HUES48 (cell line): ENCODE measurements around the gene GOLGA6L2.
"Not testable (repeated sequence)": the region's sequence is repeated elsewhere in the genome, so short reads cannot be mapped to it uniquely, and the experiment has no call there.

Experiments used
- H3K27ac ChIP-seq: one replicate; pipeline ENCODE4 v1.7.0; 2013; ENCODE audit warnings: low read depth, low read length, inconsistent platforms
- H3K27me3 ChIP-seq: 2 replicates; pipeline ENCODE4 v1.6.1; 2013; ENCODE audit warnings: mild to moderate bottlenecking, low read length; ENCODE audit not compliant: control insufficient read depth, insufficient read depth
- H3K36me3 ChIP-seq: 2 replicates; pipeline ENCODE4 v1.6.1; 2013; ENCODE audit warnings: low read length; ENCODE audit not compliant: control insufficient read depth, insufficient read depth
- H3K4me1 ChIP-seq: 2 replicates; pipeline ENCODE4 v1.6.1; 2013; ENCODE audit warnings: mild to moderate bottlenecking, low read length; ENCODE audit not compliant: control insufficient read depth, insufficient read depth
- H3K4me3 ChIP-seq: 2 replicates; pipeline ENCODE4 v1.5.1; 2013; ENCODE audit warnings: mild to moderate bottlenecking, low read depth, low read length
- H3K9ac ChIP-seq: 2 replicates; pipeline ENCODE4 v1.6.1; 2013; ENCODE audit warnings: mild to moderate bottlenecking, low read depth, low read length, moderate library complexity
- H3K9me3 ChIP-seq: 2 replicates; pipeline ENCODE4 v1.6.1; 2013; ENCODE audit warnings: low read length; ENCODE audit not compliant: control insufficient read depth, insufficient read depth

Gene GOLGA6L2

DNA sequence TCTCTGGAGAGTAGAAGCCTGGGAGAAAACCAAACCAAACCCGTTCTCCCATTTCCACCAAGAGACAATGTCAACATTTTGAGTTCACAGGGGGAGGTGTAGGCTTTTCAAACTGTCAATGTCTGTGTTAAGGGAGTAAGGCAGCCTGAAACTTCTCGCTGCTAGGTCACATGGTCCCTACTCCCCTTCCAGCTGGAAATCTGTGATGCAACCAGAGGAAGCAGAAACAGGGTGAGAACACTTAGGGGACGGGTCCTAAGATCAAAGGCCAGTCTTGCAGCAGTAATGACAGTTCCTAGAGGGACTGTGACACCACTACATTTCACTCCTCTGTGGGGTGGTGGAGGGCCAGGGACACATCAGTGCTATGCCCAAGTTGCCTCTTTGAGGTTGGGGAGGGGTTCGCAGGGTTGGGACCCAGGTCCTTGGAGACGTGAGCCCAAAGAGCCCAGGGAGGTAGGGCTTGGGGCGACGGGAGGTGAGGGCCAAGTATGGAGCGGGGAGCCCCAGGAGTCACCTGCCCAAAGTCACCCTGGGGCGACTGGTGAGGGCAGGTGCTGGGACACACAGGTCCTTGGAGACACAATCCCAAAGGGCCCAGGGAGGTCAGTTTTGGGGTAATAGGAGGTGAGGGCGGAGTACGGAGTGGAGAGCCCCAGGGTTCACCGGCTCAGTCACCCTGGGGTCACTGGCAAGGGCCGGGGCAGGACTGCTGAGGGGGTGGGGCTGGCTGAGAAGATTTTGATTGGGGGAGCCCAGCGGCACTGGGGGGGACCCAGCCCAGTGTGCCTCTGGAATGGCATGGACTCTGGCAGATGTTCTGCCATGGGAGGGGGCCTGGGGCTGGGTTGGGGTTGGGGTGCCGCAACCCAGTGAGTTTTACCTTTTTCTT, 582 bp downstream of the GOLGA6L2 start:
- no peak overlapping the region for H3K9ac ChIP-seq
- H3K9me3 ChIP-seq = peaks cover 19% of the 10 kb centered on the region
- no peak overlapping the region for H3K4me3 ChIP-seq
- no peaks in the 10 kb centered on the region for H3K4me1 ChIP-seq
- no peaks in the 10 kb centered on the region for H3K36me3 ChIP-seq
- H3K27ac ChIP-seq = no peak overlapping the region
- no peaks in the 10 kb centered on the region for H3K27me3 ChIP-seq

DNA sequence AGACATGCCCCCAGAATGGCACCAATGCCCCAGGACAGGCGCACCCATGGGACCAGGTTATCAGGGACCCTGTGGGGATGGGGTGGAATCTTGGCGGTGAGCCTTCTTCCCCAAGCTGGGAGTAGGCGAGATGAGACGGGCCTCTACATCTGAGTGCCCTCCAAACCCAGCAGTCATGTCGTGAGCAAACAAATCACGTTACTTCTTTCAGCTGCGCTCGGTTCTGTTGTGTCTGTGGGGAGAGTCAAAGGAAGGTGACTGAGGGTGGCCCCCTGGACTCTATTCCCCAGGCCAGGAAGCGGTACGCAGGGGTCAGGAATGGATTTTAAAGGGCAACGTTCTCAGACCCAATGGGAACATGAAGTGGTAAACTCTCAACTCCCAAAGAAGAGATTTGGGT, 2.8 kb downstream of the GOLGA6L2 start:
- H3K9me3 ChIP-seq = peaks cover 24% of the 10 kb centered on the region
- no peaks in the 10 kb centered on the region for H3K27me3 ChIP-seq
- no peaks in the 10 kb centered on the region for H3K36me3 ChIP-seq
- no peak overlapping the region for H3K4me3 ChIP-seq
- H3K4me1 ChIP-seq = no peaks in the 10 kb centered on the region
- no peak overlapping the region for H3K27ac ChIP-seq
- H3K9ac ChIP-seq = no peak overlapping the region

DNA sequence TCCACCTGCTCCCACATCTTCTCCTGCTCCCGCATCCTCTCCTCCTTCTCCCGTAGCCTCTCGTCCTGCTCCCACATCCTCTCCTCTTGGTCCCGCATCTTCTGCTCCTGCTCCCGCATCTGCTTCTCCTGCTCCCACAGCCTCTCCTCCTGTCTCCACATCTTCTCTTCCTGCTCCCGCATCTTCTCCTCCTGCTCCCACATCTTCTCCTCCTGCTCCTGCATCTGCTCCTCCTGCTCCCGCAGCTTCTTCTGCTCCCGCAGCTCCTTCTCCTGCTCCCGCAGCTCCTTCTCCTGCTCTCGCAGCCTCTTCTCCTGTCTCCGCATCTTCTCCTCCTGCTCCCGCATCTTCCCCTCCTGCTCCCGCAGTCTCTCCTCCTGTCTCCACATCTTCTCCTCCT, 5.8 kb downstream of the GOLGA6L2 start:
- H3K4me1 ChIP-seq = no peaks in the 10 kb centered on the region
- no peak overlapping the region; the same call in 1 of the 2 replicates for H3K4me3 ChIP-seq
- no peaks in the 10 kb centered on the region for H3K36me3 ChIP-seq
- H3K27ac ChIP-seq = no peak overlapping the region
- no peaks in the 10 kb centered on the region for H3K27me3 ChIP-seq
- H3K9me3 ChIP-seq = peaks cover 22% of the 10 kb centered on the region
- no peak overlapping the region for H3K9ac ChIP-seq

DNA sequence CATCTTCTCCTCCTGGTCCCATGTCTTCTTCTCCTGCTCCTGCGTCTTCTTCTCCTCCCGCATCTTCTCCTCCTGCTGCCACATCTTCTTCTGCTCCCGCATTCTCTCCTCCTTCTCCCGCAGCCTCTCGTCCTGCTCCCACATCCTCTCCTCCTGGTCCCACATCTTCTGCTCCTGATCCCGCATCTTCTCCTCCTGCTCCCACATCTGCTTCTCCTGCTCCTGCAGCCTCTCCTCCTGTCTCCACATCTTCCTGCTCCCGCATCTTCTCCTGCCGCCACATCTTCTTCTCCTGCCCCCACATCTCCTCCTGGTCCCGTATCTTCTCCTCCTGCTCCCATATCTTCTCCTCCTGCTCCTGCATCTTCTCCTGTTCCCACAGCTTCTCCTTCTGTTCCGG, 6.4 kb downstream of the GOLGA6L2 start:
- Histone ChIP-seq H3K4me1 (no peaks in the 10 kb centered on the region), H3K9me3 (peaks cover 22% of the 10 kb centered on the region), H3K4me3 (no peak overlapping the region), H3K27ac (no peak overlapping the region), H3K36me3 (no peaks in the 10 kb centered on the region), H3K9ac (no peak overlapping the region), H3K27me3 (no peaks in the 10 kb centered on the region)

DNA sequence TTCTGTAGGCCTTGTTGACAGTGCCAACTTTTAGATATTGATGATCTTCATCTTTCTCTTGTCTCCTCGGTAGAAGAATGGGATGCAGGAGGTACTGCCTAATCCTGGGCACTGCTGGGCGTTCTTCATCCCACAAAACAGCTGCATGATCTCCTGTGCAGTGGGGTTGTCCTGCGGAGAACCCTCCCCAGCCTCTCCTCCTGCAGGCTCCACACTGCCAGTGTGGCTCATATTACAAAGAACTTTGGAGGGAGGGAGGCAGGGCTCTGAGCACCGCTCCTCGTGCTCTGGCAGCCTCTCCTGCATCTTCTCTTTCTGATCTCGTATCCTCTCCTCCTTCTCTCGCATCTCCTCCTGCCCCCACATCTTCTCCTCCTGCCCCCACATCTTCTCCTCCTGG, 7.5 kb downstream of the GOLGA6L2 start:
- Histone ChIP-seq H3K36me3 (no peaks in the 10 kb centered on the region), H3K27ac (no peak overlapping the region), H3K9me3 (peaks cover 25% of the 10 kb centered on the region), H3K27me3 (no peaks in the 10 kb centered on the region), H3K4me1 (no peaks in the 10 kb centered on the region), H3K4me3 (no peak overlapping the region), H3K9ac (no peak overlapping the region)

DNA sequence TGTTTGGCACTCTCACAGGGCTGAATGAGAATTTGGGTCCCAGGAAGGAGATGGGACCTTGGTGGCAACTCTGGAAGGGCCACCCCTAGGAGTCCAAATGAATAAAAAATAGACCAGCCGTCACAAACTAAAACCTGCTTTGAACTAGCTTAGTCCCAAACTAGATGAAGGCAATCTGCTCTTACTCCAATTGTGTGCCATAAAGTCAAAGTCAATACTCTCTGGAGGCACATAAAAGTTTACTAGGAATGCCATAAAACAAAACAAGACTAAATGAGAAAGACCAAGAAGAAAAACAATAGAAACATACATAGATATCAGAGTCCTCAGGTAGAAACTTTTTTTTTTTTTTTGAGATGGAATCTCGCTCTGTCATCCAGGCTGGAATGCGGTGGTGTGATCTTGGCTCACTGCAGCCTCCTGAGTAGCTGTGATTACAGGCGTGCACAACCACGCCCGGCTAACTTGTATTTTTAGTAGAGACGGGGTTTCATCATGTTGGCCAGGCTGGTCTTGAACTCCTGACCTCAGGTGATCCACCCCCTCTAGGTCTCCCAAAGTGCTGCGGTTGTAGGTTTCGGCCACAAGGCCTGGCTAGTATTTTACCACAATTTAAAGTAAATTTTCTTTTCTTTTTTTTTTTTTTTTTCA, 8.1 kb downstream of the GOLGA6L2 start:
- Histone ChIP-seq H3K4me3 (no peak overlapping the region), H3K27ac (no peak overlapping the region), H3K36me3 (no peaks in the 10 kb centered on the region), H3K4me1 (no peaks in the 10 kb centered on the region), H3K9ac (no peak overlapping the region), H3K27me3 (no peaks in the 10 kb centered on the region), H3K9me3 (peaks cover 27% of the 10 kb centered on the region)

DNA sequence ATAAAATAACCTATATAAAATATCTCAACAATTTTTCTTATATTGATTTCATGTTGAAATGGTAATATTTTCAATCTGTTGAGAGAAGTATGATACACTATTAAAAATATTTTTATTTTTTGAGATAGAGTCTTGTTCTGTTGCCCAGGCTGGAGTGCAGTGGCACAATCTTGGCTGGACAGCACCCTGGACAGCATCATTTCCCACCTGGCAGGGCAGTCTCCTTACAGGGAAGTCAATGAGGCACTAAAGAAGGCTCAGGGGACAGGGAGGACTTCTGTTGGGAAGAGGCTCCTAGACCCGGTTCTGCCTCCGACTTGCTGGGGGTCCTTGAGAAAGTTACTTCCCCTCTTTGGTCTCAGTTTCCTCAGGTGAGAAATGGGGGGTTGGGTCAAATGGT, 9.4 kb downstream of the GOLGA6L2 start:
- Histone ChIP-seq H3K9ac (no peak overlapping the region), H3K4me3 (no peak overlapping the region), H3K27me3 (no peaks in the 10 kb centered on the region)

DNA sequence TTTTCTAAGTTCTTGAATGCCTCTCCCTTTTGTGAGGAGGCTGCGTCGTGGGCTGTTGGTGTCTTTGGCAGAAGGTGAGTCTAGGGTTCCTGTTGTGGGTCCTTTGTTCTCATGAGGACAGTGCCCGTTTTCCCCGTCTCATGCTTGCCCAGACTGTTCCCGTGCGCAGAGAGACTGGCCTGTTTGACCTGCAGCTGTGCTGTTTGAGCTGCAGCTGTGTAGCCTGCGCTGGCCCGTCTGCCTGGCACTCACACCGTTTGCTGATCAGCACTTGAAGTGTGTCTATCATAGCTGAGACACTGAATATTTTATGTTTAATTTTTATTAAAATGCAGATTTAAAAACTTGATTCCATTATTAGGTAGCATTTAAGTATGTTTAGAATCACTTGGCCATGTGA, 9.9 kb downstream of the GOLGA6L2 start:
- Histone ChIP-seq H3K9me3 (peaks cover 23% of the 10 kb centered on the region), H3K27me3 (no peaks in the 10 kb centered on the region), H3K36me3 (no peaks in the 10 kb centered on the region), H3K9ac (no peak overlapping the region), H3K27ac (no peak overlapping the region), H3K4me1 (no peaks in the 10 kb centered on the region), H3K4me3 (no peak overlapping the region)

More for the DNA sequence above, 9.4 kb downstream of the GOLGA6L2 start:
- H3K4me1 ChIP-seq = no peaks in the 10 kb centered on the region
- peaks cover 23% of the 10 kb centered on the region for H3K9me3 ChIP-seq
- H3K27ac ChIP-seq = no peak overlapping the region
- H3K36me3 ChIP-seq = no peaks in the 10 kb centered on the region

DNA sequence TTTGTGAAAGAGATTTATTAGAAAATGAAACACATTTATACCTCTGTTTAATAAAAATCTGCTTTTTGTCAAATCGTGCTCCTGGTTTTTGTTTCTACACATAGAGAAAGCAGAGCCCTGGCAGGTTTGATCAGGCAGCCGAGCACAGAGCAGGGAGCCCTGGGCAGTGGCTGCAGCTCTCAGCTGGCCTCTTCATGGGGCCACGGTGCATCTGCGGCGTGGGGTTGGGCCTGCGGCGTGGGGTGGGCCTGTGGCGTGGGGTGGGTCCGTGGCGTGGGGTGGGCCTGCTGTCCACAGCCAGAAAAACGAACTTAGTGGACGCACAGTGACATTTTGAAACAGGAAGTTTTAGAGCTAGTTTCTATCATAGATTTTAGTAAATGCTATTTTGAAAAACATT, 10.6 kb downstream of the GOLGA6L2 start:
- Histone ChIP-seq H3K27me3 (no peaks in the 10 kb centered on the region), H3K4me1 (no peaks in the 10 kb centered on the region), H3K4me3 (no peak overlapping the region), H3K27ac (no peak overlapping the region), H3K36me3 (no peaks in the 10 kb centered on the region), H3K9me3 (peaks cover 22% of the 10 kb centered on the region), H3K9ac (no peak overlapping the region)

DNA sequence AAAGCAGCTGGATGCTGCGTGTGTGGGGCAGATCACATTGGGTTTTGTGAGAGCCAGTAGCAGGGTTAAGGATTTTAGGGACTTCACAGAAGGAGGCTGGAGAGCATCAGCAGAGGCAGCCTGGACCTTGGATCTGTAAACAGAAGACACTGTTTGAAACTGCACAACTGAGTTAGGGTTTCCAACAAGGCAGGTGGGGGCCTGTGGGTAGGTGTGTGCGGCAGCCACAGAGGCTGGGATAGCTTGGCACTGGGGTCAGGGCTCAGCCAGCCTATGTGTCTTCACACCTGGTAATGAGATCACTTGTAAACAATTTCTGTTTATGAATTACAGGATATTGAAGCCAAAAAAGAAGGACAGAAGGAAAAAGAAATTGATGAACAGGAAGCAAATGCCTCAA, 12.3 kb downstream of the GOLGA6L2 start:
- not testable (repeated sequence) for H3K27ac ChIP-seq, H3K27me3 ChIP-seq, H3K9ac ChIP-seq, H3K4me1 ChIP-seq, H3K36me3 ChIP-seq, H3K4me3 ChIP-seq
- H3K9me3 ChIP-seq = peaks cover 11% of the 10 kb centered on the region

DNA sequence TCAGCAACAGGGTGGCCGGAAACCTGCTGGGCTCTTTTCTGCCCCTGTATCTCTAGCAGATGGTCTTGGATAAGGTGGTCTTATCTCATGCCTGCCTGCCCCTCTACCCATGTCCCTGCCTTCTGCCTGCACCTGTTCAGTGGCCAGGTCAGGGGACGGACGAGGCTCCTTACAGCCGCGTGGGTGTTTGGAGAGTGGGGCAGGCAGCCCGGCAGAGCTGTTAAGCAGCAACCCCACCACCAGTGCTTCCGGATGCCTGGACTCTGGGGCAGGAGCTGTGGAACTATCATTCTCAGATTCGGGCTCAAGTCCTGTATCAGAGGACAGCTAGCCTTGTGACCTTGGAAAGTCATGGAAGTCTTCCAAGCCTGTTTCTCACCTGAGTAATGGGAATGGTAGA, 21.7 kb downstream of the GOLGA6L2 start:
- H3K27me3 ChIP-seq, H3K9me3 ChIP-seq, H3K4me3 ChIP-seq, H3K36me3 ChIP-seq, H3K9ac ChIP-seq, H3K27ac ChIP-seq, H3K4me1 ChIP-seq: not testable (repeated sequence)
